HG02938 (cell line): ENCODE measurements around the gene RPL22.

Experiments used
- ATAC-seq: cut with Tn5 transposase; IDR thresholded peaks from one replicate; pipeline ENCODE4 v1.9.1; 2021; ENCODE audit warnings: mild to moderate bottlenecking, moderate library complexity; ENCODE audit not compliant: unreplicated experiment

RPL22 gene

GRCh38 chr1:6205849-6206519 is 6.6 kb upstream of the RPL22 start, which contains the start of gene RNF207:
Gene RNF207 (plus strand): TSS chr1:6206119. CDS start chr1:6206536, 417 bp downstream.
- no peak for ATAC-seq

GRCh38 chr1:6202256-6202655 is 2.9 kb upstream of the RPL22 start:
- ATAC-seq: no peak

- ATAC-seq: no peak
Measured at GRCh38 chr1:6200188-6200809, 904 bp upstream of the RPL22 start.

GRCh38 chr1:6198646-6199297 is 623 bp downstream of the RPL22 start:
- ATAC-seq: peak; percentile 26

GRCh38 chr1:6197746-6198427 is 1.5 kb downstream of the RPL22 start:
- ATAC-seq: no peak

GRCh38 chr1:6191968-6192367 is 7.4 kb downstream of the RPL22 start:
- no peak for ATAC-seq

- no peak for ATAC-seq
Measured at GRCh38 chr1:6188466-6188865, 10.9 kb downstream of the RPL22 start.

GRCh38 chr1:6185635-6186382 is 13.6 kb downstream of the RPL22 start:
- ATAC-seq: no peak

- no peak for ATAC-seq
Measured at GRCh38 chr1:6185151-6185550, 14.2 kb downstream of the RPL22 start.

GRCh38 chr1:6184083-6184783 is 15.2 kb downstream of the RPL22 start:
- ATAC-seq: no peak

- no peak for ATAC-seq
Measured at GRCh38 chr1:6183520-6183989, 15.8 kb downstream of the RPL22 start.

- no peak for ATAC-seq
Measured at GRCh38 chr1:6181347-6181770, 18.0 kb downstream of the RPL22 start.

- no peak for ATAC-seq
Measured at GRCh38 chr1:6180707-6181311, 18.6 kb downstream of the RPL22 start.

GRCh38 chr1:6180268-6180706 is 19.1 kb downstream of the RPL22 start, which contains the start of gene CHD5:
Gene CHD5 (minus strand): TSS chr1:6180321. CDS start chr1:6180023, 298 bp downstream.
- no peak for ATAC-seq

GRCh38 chr1:6179564-6180175 is 19.7 kb downstream of the RPL22 start:
- ATAC-seq: no peak

- no peak for ATAC-seq
Measured at GRCh38 chr1:6178751-6179563, 20.4 kb downstream of the RPL22 start.

- no peak for ATAC-seq
Measured at GRCh38 chr1:6177681-6178380, 21.6 kb downstream of the RPL22 start.

- no peak for ATAC-seq
Measured at GRCh38 chr1:6176779-6177178, 22.6 kb downstream of the RPL22 start.
